Keratinocyte (primary cell): Measurements from ENCODE around the gene SDF4. TPM values are rescaled to one million over a fixed set of nuclear protein-coding genes. Genes with fewer than 3 reads are reported as not detected.

ENCODE experiments used
- DNase-seq: peaks from one replicate; pipeline ENCODE4 v3.0.0-alpha.2; 2011; ENCODE audit warnings: low read depth, missing footprints, low spot score
- FAIRE-seq: peaks from 2 replicates; lab custom pipeline; 2011; peaks lifted over from hg19 to GRCh38; lab: Jason Lieb, UNC
- H2AFZ ChIP-seq: 2 replicates; pipeline ENCODE4 v1.6.0; 2012; ENCODE audit warnings: low read length, control low read depth, inconsistent platforms; ENCODE audit not compliant: control insufficient read depth
- H3K27ac ChIP-seq: 2 replicates; pipeline ENCODE4 v1.5.1; 2011; ENCODE audit warnings: low read length; ENCODE audit not compliant: control insufficient read depth, insufficient read depth
- H3K27me3 ChIP-seq: 3 replicates; pipeline ENCODE4 v1.6.0; 2011; ENCODE audit warnings: low read length; ENCODE audit not compliant: control insufficient read depth, insufficient read depth; ENCODE audit errors: extremely low read depth
- H3K36me3 ChIP-seq, 2 experiments: 2 replicates in 1 of 2; 3 replicates in 1 of 2; pipeline ENCODE4 v1.5.1; 2011; ENCODE audit warnings: low read length in 2 of 2, mild to moderate bottlenecking in 1 of 2; ENCODE audit not compliant: control insufficient read depth in 2 of 2, insufficient read depth in 2 of 2; ENCODE audit errors: extremely low read depth in 1 of 2
- H3K4me1 ChIP-seq: 3 replicates; pipeline ENCODE4 v1.5.1; 2011; ENCODE audit warnings: low read length; ENCODE audit not compliant: control insufficient read depth, insufficient read depth; ENCODE audit errors: extremely low read depth
- H3K4me2 ChIP-seq: 3 replicates; pipeline ENCODE4 v1.6.0; 2011; ENCODE audit warnings: low read depth, low read length; ENCODE audit not compliant: control insufficient read depth, insufficient read depth; ENCODE audit errors: extremely low read depth
- H3K4me3 ChIP-seq, 3 experiments: fragments of 200-600 bp in 1 of 3; sonication (generic) in 1 of 3; 2 replicates in 2 of 3; 3 replicates in 1 of 3; pipeline ENCODE4 v1.5.1; 2011 to 2016; ENCODE audit warnings: low read length in 3 of 3, mild to moderate bottlenecking in 3 of 3, control low read depth in 2 of 3, inconsistent platforms in 1 of 3, low read depth in 1 of 3, mixed read lengths in 1 of 3, mixed run types in 1 of 3, moderate library complexity in 1 of 3; ENCODE audit not compliant: control insufficient read depth in 2 of 3, insufficient read depth in 2 of 3; ENCODE audit errors: extremely low read depth in 1 of 3
- H3K79me2 ChIP-seq: 2 replicates; pipeline ENCODE4 v1.6.0; 2012; ENCODE audit warnings: low read length; ENCODE audit not compliant: control insufficient read depth, insufficient read depth
- H3K9ac ChIP-seq: 3 replicates; pipeline ENCODE4 v1.6.0; 2011; ENCODE audit warnings: low read length; ENCODE audit not compliant: control insufficient read depth, insufficient read depth; ENCODE audit errors: extremely low read depth
- H3K9me1 ChIP-seq: 3 replicates; pipeline ENCODE4 v1.6.0; 2011; ENCODE audit warnings: low read length; ENCODE audit not compliant: control insufficient read depth, insufficient read depth; ENCODE audit errors: extremely low read depth
- H3K9me3 ChIP-seq: 2 replicates; pipeline ENCODE4 v1.5.1; 2012; ENCODE audit warnings: low read depth, low read length; ENCODE audit not compliant: control insufficient read depth
- H4K20me1 ChIP-seq: 3 replicates; pipeline ENCODE4 v1.6.0; 2011; ENCODE audit warnings: low read length; ENCODE audit not compliant: control insufficient read depth, insufficient read depth; ENCODE audit errors: extremely low read depth
- EZH2 ChIP-seq: IDR thresholded peaks from one replicate; pipeline ENCODE4 v1.6.1; 2012; ENCODE audit warnings: inconsistent platforms, mild to moderate bottlenecking, low read length, moderate library complexity
- dilution Hi-C: fragments of 300-500 bp; cut with MboI; formaldehyde crosslinking; loops from one replicate; pipeline ENCODE4 v1.7.0; 2020; ENCODE audit warnings: low sequenced_read_pairs; ENCODE audit not compliant: extremely low pct_ligation_motif_present
- polyA plus RNA-seq, 5 experiments: library from polyadenylated mRNA; depleted of rRNA in 3 of 5; stranded (reverse) in 3 of 5; stranded (forward) in 1 of 5; unstranded in 1 of 5; fragments of >200 nt; gene quantifications; 1 replicate in 1 of 5; 2 replicates in 3 of 5; 3 replicates in 1 of 5; pipeline versions ENCODE4 v1.2.1 to v1.2.3, GENCODE V29; 2011 to 2012; ENCODE audit warnings: missing spikeins in 2 of 5, low read depth in 1 of 5, low replicate concordance in 1 of 5
- TF ChIP-seq, protein P1 (sequence below), 3 experiments: IDR thresholded peaks in 1 of 3; conservative IDR thresholded peaks in 1 of 3; optimal IDR thresholded peaks in 1 of 3; 2 replicates in 2 of 3; 3 replicates in 1 of 3; pipeline versions ENCODE3 to v1.5.1; 2011; ENCODE audit warnings: low read length in 3 of 3, mild to moderate bottlenecking in 3 of 3, moderate library complexity in 2 of 3, control low read depth in 1 of 3, inconsistent platforms in 1 of 3; ENCODE audit not compliant: insufficient read depth in 2 of 3; ENCODE audit errors: extremely low read depth in 1 of 3

Gene SDF4
- polyA plus RNA-seq, 1 donor (not counting 4 experiments of a cell fraction or from before 2014, with no cell fraction given): 66.3 TPM

DNA sequence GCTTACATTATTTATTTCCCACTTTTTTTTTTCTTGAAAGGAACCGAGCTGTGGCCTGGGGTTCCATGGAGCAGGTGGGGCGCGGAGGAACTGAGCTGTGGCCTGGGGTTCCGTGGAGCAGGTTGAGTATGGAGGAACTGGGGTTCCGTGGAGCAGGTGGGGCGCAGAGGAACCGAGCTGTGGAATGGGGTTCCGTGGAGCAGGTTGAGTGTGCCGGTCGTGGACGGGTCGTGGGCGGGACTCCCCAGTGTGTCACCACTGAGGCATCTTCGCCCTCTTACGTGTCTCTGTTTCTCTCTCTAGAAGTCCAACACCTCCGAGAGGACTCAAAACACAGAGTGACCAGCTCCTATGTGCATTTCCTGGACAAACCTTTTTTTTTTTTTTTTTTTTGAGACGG is 47.2 kb upstream of the SDF4 start:
- Histone ChIP-seq H3K4me1 (peaks cover 21% of the 10 kb centered on the region), H3K27ac (no peak overlapping the region), H3K79me2 (no peaks in the 10 kb centered on the region), H3K9me3 (no peaks in the 10 kb centered on the region), H3K36me3 (no peaks in the 10 kb centered on the region), H3K9ac (no peak overlapping the region), H4K20me1 (no peaks in the 10 kb centered on the region), H3K27me3 (no peaks in the 10 kb centered on the region), H3K4me2 (no peak overlapping the region), H2AFZ (no peak overlapping the region), H3K4me3 (no peak overlapping the region), H3K9me1 (no peaks in the 10 kb centered on the region)
- dilution Hi-C loops: no loop called here
- FAIRE-seq: no peak
- no peak for TF ChIP-seq EZH2
- TF ChIP-seq, protein P1, sequence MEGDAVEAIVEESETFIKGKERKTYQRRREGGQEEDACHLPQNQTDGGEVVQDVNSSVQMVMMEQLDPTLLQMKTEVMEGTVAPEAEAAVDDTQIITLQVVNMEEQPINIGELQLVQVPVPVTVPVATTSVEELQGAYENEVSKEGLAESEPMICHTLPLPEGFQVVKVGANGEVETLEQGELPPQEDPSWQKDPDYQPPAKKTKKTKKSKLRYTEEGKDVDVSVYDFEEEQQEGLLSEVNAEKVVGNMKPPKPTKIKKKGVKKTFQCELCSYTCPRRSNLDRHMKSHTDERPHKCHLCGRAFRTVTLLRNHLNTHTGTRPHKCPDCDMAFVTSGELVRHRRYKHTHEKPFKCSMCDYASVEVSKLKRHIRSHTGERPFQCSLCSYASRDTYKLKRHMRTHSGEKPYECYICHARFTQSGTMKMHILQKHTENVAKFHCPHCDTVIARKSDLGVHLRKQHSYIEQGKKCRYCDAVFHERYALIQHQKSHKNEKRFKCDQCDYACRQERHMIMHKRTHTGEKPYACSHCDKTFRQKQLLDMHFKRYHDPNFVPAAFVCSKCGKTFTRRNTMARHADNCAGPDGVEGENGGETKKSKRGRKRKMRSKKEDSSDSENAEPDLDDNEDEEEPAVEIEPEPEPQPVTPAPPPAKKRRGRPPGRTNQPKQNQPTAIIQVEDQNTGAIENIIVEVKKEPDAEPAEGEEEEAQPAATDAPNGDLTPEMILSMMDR (optimal IDR thresholded peaks at IDR 0.05 in 1 of 3, IDR thresholded peaks at IDR 0.05 in 1 of 3, conservative IDR thresholded peaks at IDR 0.05 in 1 of 3; ENCODE audit: extremely low read depth in 1 of 3, insufficient read depth in 2 of 3, low read length in 3 of 3): no peak
- no peak for DNase-seq

DNA sequence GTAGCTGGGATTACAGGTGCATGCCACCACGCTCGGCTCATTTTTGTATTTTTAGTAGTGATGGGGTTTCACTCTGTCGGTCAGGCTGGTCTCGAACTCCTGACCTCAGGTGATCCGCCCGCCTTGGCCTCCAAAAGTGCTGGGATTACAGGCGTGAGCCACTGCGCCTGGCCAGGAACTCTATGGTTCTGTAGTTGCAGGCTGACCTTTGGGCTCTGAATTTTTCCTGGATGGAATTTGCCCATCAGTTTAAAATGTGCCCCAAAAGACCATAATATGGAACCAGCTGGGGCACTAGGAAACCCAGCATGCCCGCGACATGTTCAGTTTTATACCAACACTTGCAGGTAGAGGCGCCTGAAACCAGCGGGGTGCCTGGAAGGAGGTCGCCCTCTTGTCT is 46.8 kb upstream of the SDF4 start:
- dilution Hi-C loops: no loop called here
- FAIRE-seq: no peak
- H3K4me3 ChIP-seq: no peak overlapping the region
- H3K27me3 ChIP-seq: no peaks in the 10 kb centered on the region
- no peak overlapping the region for H2AFZ ChIP-seq
- TF ChIP-seq, protein P1 (optimal IDR thresholded peaks at IDR 0.05 in 1 of 3, IDR thresholded peaks at IDR 0.05 in 1 of 3, conservative IDR thresholded peaks at IDR 0.05 in 1 of 3; ENCODE audit: extremely low read depth in 1 of 3, insufficient read depth in 2 of 3, low read length in 3 of 3): no peak
- TF ChIP-seq EZH2: no peak
- no peak overlapping the region for H3K27ac ChIP-seq
- H3K4me2 ChIP-seq: no peak overlapping the region
- no peak for DNase-seq
- H3K79me2 ChIP-seq: no peaks in the 10 kb centered on the region
- no peaks in the 10 kb centered on the region for H3K9me3 ChIP-seq
- no peak overlapping the region for H3K9ac ChIP-seq
- no peaks in the 10 kb centered on the region for H3K36me3 ChIP-seq
- no peaks in the 10 kb centered on the region for H3K9me1 ChIP-seq
- H3K4me1 ChIP-seq: peaks cover 21% of the 10 kb centered on the region
- H4K20me1 ChIP-seq: no peaks in the 10 kb centered on the region
